ENCODE results near the gene TPP1. TPM values are rescaled to one million over a fixed set of nuclear protein-coding genes. Genes with fewer than 3 reads are reported as not detected.

TPP1 gene
- total and polyA plus RNA-seq, 9 of the 15 experiments (the other 6 are each of a cell fraction or from before 2014, with no cell fraction given): 7.5 to 75.8 (median 15.7) TPM

DNA sequence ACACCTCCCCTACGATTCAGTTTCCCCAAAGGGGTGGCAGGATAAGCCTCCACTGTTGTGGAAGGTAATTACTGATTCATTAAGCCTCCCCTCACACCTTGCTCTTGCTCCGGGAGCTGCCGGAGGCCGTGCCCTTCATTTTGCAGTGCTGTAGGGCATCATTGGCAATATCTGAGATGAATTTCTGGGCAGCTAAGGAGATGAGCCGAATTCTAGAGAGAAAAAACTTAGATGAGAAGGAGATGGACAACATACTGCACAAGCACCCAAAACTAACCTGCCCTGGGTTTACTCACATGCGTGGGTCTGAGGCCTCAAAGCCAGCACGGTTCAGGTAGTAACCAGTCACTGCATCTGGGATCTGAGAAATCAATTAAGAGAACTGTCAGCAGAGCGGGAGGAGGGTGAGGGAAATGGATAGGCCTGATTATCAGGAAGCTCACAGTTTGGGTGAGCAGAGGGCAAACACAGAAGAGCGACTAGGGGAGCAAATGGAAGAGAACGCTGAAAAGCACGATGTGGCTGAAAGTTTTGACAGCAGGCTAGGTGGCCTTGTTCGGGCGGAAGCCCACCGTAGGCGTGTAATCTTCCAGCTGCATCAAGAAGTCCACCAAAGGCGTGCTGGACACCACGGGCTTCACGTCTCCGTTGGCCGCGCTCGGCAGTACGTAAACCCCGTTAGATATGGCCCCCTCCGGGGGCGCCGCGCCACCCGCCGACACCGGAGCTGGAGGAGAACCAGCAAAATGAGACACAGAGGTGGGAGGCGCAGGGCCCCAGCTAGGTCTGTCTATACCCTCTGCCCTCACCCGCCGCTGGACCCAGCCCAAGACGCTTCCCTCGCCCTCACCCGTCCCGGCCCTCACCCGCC, 7.9 kb downstream of the TPP1 start (continued):
- TF ChIP-seq ELF2 (CRISPR knock-in tag; IDR thresholded peaks at IDR 0.05) (0 out of 2 replicates have a peak, but pooled peaks have one; percentile 13), DPF2 (IDR thresholded peaks at IDR 0.05) (no peak), NR2C1 (IDR thresholded peaks at IDR 0.05) (no peak), NR2C1 (tag; IDR thresholded peaks at IDR 0.05) (no peak), ZNF830 (CRISPR knock-in tag; IDR thresholded peaks at IDR 0.05) (0 out of 2 replicates have a peak, but pooled peaks have one; percentile 61), SRSF7 (optimal IDR thresholded peaks at IDR 0.05; ENCODE audit: low read depth, low read length) (no peak), ZNF165 (CRISPR knock-in tag; IDR thresholded peaks at IDR 0.05; ENCODE audit: borderline replicate concordance) (no peak), SOX6 (IDR thresholded peaks at IDR 0.05) (no peak), BDP1 (IDR thresholded peaks at IDR 0.05; ENCODE audit: insufficient read depth, insufficient read length) (no peak), PCBP1 (IDR thresholded peaks at IDR 0.05; ENCODE audit: low read depth, low read length, poor library complexity, severe bottlenecking) (no peak), MAZ (CRISPR knock-in tag; conservative IDR thresholded peaks at IDR 0.05 in 1 of 2, IDR thresholded peaks at IDR 0.05 in 1 of 2) (no peak; a peak in 1 of 4 replicates), ZFP1 (CRISPR knock-in tag; IDR thresholded peaks at IDR 0.05) (no peak), MNT (conservative IDR thresholded peaks at IDR 0.05) (no peak), ZC3H11A (IDR thresholded peaks at IDR 0.05; ENCODE audit: low read depth, low read length) (no peak), NR4A1 (CRISPR knock-in tag; IDR thresholded peaks at IDR 0.05) (no peak; the same call in 1 of the 2 replicates), NR4A1 (tag; IDR thresholded peaks at IDR 0.05) (no peak), CBX2 (IDR thresholded peaks at IDR 0.05; ENCODE audit: insufficient read depth, low read length, poor library complexity, severe bottlenecking) (no peak), UBTF (IDR thresholded peaks at IDR 0.05; ENCODE audit: borderline replicate concordance in 1 of 2, low read depth in 2 of 2, low read length in 2 of 2) (no peak), EGR1 (conservative IDR thresholded peaks at IDR 0.05) (no peak; the same call in 1 of the 2 replicates), GTF2E2 (tag; IDR thresholded peaks at IDR 0.05) (no peak)
- TF ChIP-seq, protein P1, sequence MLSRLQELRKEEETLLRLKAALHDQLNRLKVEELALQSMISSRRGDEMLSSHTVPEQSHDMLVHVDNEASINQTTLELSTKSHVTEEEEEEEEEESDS (CRISPR knock-in tag; IDR thresholded peaks at IDR 0.05): no peak

Measured in K562 (cell line).